ENCODE data around the gene KCTD7.
"Not testable (repeated sequence)": the region's sequence is repeated elsewhere in the genome, so short reads cannot be mapped to it uniquely, and the experiment has no call there.

Gene KCTD7

DNA sequence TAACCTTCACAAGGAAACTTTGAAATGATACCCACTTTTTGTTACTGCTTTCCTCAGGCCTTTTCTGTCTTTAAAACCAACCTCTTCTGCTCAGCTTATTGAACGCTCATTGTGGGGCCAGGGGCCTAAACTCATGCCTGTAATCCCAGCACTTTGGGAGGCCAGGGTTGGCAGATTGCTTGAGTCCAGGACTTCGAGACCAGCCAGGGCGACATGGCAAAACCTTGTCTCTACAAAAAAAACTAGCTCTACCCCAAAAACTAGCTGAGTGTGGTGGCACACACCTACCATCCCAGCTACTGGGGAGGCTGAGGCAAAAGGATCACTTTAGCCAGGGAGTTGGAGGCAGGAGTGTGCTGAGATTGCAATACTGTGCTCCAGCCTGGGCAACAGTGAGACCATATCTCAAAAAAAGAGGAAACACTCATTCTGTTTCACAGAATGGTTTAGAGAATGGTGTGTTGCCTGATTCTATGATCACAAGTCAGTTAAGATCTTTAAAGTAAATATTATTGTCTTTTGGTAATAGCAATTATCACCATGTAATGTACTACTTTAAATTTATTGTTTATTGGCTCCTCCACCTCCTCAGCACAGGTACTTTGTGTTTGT is 51.1 kb downstream of the KCTD7 start:
- Histone ChIP-seq H3K4me1 (no peaks in the 10 kb centered on the region), H3K27me3 (no peaks in the 10 kb centered on the region), H3K4me3 (ENCODE audit: low read depth, low read length) (no peak overlapping the region), H3K9me3 (no peaks in the 10 kb centered on the region), H3K36me3 (no peaks in the 10 kb centered on the region)
- TF ChIP-seq CTCF (IDR thresholded peaks at IDR 0.05; ENCODE audit: low read depth, low read length) = no peak
- DNase-seq = no peak

GRCh38 chr7:66681491-66682349 is 53.0 kb downstream of the KCTD7 start:
- TF ChIP-seq CTCF (IDR thresholded peaks at IDR 0.05; ENCODE audit: low read depth, low read length) = no peak
- Histone ChIP-seq H3K27me3 (no peaks in the 10 kb centered on the region), H3K4me1 (no peaks in the 10 kb centered on the region), H3K9me3 (no peaks in the 10 kb centered on the region), H3K4me3 (ENCODE audit: low read depth, low read length) (peak overlapping the region; percentile 86), H3K36me3 (no peaks in the 10 kb centered on the region)
- DNase-seq = peak; percentile 96

- Histone ChIP-seq H3K36me3 (no peaks in the 10 kb centered on the region), H3K9me3 (no peaks in the 10 kb centered on the region), H3K27me3 (no peaks in the 10 kb centered on the region), H3K4me1 (no peaks in the 10 kb centered on the region), H3K4me3 (ENCODE audit: low read depth, low read length) (peak overlapping the region; percentile 86)
- no peak for DNase-seq
- TF ChIP-seq CTCF (IDR thresholded peaks at IDR 0.05; ENCODE audit: low read depth, low read length) = no peak
Measured at GRCh38 chr7:66682350-66683093, 53.8 kb downstream of the KCTD7 start.

DNA sequence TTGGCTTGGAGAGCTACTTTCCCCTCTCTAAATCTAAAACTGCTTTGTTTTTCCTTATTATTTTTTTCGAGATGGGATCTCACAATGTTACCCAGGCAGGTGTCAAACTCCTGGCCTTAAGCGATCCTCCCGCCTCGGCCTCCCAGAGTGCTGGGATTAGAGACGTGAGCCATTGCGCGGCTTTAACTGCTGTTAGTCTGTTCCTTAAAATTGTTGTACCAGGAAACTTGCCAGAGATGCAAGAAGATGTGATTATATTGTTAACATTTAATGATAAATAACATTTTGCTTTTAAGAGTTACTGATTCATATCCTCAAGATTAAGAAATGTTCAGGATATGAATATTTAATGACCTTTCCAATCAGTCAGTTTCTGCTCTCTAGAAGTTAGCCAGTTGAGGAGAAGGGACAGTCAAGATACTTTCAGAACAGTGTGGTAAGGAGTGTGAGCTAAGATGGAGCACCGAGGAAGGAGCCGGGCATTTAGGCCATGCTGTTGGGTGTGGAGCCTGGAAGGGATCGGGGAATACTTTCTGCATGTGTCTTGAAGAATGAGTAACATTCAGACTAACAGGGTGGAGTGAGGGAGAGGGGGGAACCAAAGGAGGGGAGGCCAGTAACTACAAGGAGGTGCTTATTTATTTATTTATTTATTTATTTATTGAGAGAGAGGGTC is 54.6 kb downstream of the KCTD7 start:
- not testable (repeated sequence) for DNase-seq, H3K4me1 ChIP-seq, H3K9me3 ChIP-seq, H3K36me3 ChIP-seq, H3K27me3 ChIP-seq
- peak overlapping the region; percentile 86 for H3K4me3 ChIP-seq (ENCODE audit: low read depth, low read length)

DNA sequence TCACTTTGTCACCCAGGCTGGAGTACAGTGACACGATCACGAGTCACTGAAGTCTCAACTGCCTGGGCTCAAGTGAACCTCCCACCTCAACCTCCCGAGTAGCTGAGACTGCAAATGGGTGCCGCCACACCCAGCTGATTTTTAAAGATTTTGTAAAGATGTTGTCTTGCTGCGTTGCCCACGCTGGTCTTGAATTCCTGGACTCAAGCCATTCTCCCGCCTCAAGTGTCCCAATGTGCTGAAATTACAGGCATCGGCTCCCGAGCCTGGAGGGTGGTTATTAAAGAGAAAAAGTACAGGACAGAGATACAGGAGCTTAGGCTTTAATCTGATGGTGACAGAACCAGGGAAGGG is 55.1 kb downstream of the KCTD7 start:
- no peak for TF ChIP-seq CTCF (IDR thresholded peaks at IDR 0.05; ENCODE audit: low read depth, low read length)
- H3K4me1 ChIP-seq = no peaks in the 10 kb centered on the region
- no peak overlapping the region for H3K4me3 ChIP-seq (ENCODE audit: low read depth, low read length)
- H3K9me3 ChIP-seq = no peaks in the 10 kb centered on the region
- no peak for DNase-seq
- no peaks in the 10 kb centered on the region for H3K36me3 ChIP-seq
- H3K27me3 ChIP-seq = no peaks in the 10 kb centered on the region

DNA sequence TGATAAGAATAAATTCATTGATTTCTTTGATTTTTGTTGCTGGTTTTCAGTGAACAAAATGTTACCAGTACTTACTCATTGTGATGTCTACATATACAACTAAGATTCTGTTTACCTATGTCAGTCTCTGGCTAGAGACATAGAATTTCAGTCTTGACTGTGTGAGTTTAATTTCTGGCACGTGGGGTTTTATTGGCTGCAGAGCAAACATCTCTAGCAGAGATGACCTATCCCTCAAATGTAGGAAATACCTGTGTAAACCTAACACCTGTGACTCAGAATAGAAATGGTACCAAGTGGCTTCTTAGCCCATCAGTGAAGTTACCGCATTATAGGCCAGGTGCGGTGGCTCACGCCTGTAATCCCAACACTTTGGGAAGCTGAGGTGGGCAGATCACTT is 57.0 kb downstream of the KCTD7 start:
- not testable (repeated sequence) for H3K9me3 ChIP-seq; H3K4me3 ChIP-seq (ENCODE audit: low read depth, low read length); DNase-seq; H3K4me1 ChIP-seq; H3K27me3 ChIP-seq; H3K36me3 ChIP-seq

Measured in BE2C (cell line).